ENCODE data around the gene SCN5A. TPM values are rescaled to one million over a fixed set of nuclear protein-coding genes. Genes with fewer than 3 reads are reported as not detected.
A peak's percentile ranks its signal among the peaks of the same experiment; 100 is the strongest.

SCN5A gene
- total RNA-seq, 1 donor from 2014 or later, result 3.9 TPM

GRCh38 chr3:38601956-38602550 is 47.4 kb downstream of the SCN5A start:
- Mint-ChIP-seq H3K27ac (no peak overlapping the region), H3K4me3 (no peak overlapping the region), H3K9me3 (peaks cover 10% of the 10 kb centered on the region), H3K4me1 (peaks cover 25% of the 10 kb centered on the region), H3K27me3 (ENCODE audit: insufficient read depth, low read depth) (peaks cover 60% of the 10 kb centered on the region), H3K36me3 (no peaks in the 10 kb centered on the region)
- Histone ChIP-seq H3K9me3 (ENCODE audit: low read depth) (no peaks in the 10 kb centered on the region), H3K27me3 (no peaks in the 10 kb centered on the region), H3K36me3 (no peaks in the 10 kb centered on the region), H3K4me1 (peaks cover 7% of the 10 kb centered on the region), H3K27ac (no peak overlapping the region), H3K4me2 (no peak overlapping the region), H3K4me3 (no peak overlapping the region), H3F3A (ENCODE audit: low read depth) (peaks cover 6% of the 10 kb centered on the region), H3K9ac (no peak overlapping the region), H2AFZ (replicated peaks) (no peak overlapping the region), H3K79me2 (ENCODE audit: low read depth) (no peaks in the 10 kb centered on the region), H4K20me1 (ENCODE audit: low read depth) (no peaks in the 10 kb centered on the region)
- peak; percentile 30 for DNase-seq (ENCODE audit: low spot score)
- TF ChIP-seq EZH2 (IDR thresholded peaks at IDR 0.05), result no peak
- no peak for TF ChIP-seq EZH2phosphoT487 (IDR thresholded peaks at IDR 0.05)
- TF ChIP-seq, protein P1, sequence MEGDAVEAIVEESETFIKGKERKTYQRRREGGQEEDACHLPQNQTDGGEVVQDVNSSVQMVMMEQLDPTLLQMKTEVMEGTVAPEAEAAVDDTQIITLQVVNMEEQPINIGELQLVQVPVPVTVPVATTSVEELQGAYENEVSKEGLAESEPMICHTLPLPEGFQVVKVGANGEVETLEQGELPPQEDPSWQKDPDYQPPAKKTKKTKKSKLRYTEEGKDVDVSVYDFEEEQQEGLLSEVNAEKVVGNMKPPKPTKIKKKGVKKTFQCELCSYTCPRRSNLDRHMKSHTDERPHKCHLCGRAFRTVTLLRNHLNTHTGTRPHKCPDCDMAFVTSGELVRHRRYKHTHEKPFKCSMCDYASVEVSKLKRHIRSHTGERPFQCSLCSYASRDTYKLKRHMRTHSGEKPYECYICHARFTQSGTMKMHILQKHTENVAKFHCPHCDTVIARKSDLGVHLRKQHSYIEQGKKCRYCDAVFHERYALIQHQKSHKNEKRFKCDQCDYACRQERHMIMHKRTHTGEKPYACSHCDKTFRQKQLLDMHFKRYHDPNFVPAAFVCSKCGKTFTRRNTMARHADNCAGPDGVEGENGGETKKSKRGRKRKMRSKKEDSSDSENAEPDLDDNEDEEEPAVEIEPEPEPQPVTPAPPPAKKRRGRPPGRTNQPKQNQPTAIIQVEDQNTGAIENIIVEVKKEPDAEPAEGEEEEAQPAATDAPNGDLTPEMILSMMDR (IDR thresholded peaks at IDR 0.05), result no peak

- Histone ChIP-seq H3K36me3 (no peaks in the 10 kb centered on the region), H3K9ac (no peak overlapping the region), H3F3A (ENCODE audit: low read depth) (peaks cover 6% of the 10 kb centered on the region), H3K27me3 (no peaks in the 10 kb centered on the region), H3K79me2 (ENCODE audit: low read depth) (no peaks in the 10 kb centered on the region), H3K4me3 (no peak overlapping the region), H3K4me1 (peaks cover 7% of the 10 kb centered on the region), H3K4me2 (no peak overlapping the region), H3K27ac (no peak overlapping the region), H3K9me3 (ENCODE audit: low read depth) (no peaks in the 10 kb centered on the region), H4K20me1 (ENCODE audit: low read depth) (no peaks in the 10 kb centered on the region), H2AFZ (replicated peaks) (no peak overlapping the region)
- Mint-ChIP-seq H3K4me3 (no peak overlapping the region), H3K36me3 (no peaks in the 10 kb centered on the region), H3K9me3 (peaks cover 10% of the 10 kb centered on the region), H3K27me3 (ENCODE audit: insufficient read depth, low read depth) (peaks cover 56% of the 10 kb centered on the region), H3K4me1 (peaks cover 15% of the 10 kb centered on the region), H3K27ac (no peak overlapping the region)
- DNase-seq (ENCODE audit: low spot score), result no peak
- TF ChIP-seq, protein P1 (IDR thresholded peaks at IDR 0.05), result no peak
- TF ChIP-seq EZH2 (IDR thresholded peaks at IDR 0.05) (no peak), EZH2phosphoT487 (IDR thresholded peaks at IDR 0.05) (no peak)
Observed at GRCh38 chr3:38600551-38600950, 48.9 kb downstream of the SCN5A start.

GRCh38 chr3:38599886-38600285 is 49.6 kb downstream of the SCN5A start:
- Histone ChIP-seq H3K27ac (no peak overlapping the region), H3K4me3 (no peak overlapping the region), H3K9ac (no peak overlapping the region), H3K9me3 (ENCODE audit: low read depth) (no peaks in the 10 kb centered on the region), H3K27me3 (no peaks in the 10 kb centered on the region), H3K4me2 (no peak overlapping the region), H3F3A (ENCODE audit: low read depth) (peaks cover 6% of the 10 kb centered on the region), H3K4me1 (peaks cover 7% of the 10 kb centered on the region), H2AFZ (replicated peaks) (no peak overlapping the region), H3K36me3 (no peaks in the 10 kb centered on the region), H3K79me2 (ENCODE audit: low read depth) (no peaks in the 10 kb centered on the region), H4K20me1 (ENCODE audit: low read depth) (no peaks in the 10 kb centered on the region)
- H3K27me3 Mint-ChIP-seq (ENCODE audit: insufficient read depth, low read depth), result peaks cover 49% of the 10 kb centered on the region
- H3K4me1 Mint-ChIP-seq, result peaks cover 15% of the 10 kb centered on the region
- no peak overlapping the region for H3K27ac Mint-ChIP-seq
- H3K36me3 Mint-ChIP-seq, result no peaks in the 10 kb centered on the region
- DNase-seq (ENCODE audit: low spot score), result no peak
- TF ChIP-seq EZH2 (IDR thresholded peaks at IDR 0.05) (no peak), EZH2phosphoT487 (IDR thresholded peaks at IDR 0.05) (no peak)
- TF ChIP-seq, protein P1 (IDR thresholded peaks at IDR 0.05), result no peak
- peaks cover 10% of the 10 kb centered on the region for H3K9me3 Mint-ChIP-seq
- H3K4me3 Mint-ChIP-seq, result no peak overlapping the region
